GM12878 (cell line): Measurements from ENCODE around the gene TMPRSS7. TPM values are rescaled to one million over a fixed set of nuclear protein-coding genes. Genes with fewer than 3 reads are reported as not detected.
A peak's percentile ranks its signal among the peaks of the same experiment; 100 is the strongest.

Experiments
- IRF4 ChIP-seq: IDR thresholded peaks from 2 replicates; pipeline ENCODE4 v1.6.1; 2011; ENCODE audit warnings: low read depth, low read length
- SMARCA5 ChIP-seq: fragments of 450-650 bp; IDR thresholded peaks from 2 replicates; pipeline ENCODE4 v1.6.1; 2017; ENCODE audit warnings: mild to moderate bottlenecking
- SMC3 ChIP-seq: IDR thresholded peaks from 2 replicates; pipeline ENCODE4 v1.6.1; 2011; ENCODE audit warnings: low read length, improper control_type of control experiment, borderline replicate concordance
- polyA plus RNA-seq, 11 experiments: library from polyadenylated mRNA; depleted of rRNA in 4 of 11; unstranded in 6 of 11; stranded (reverse) in 5 of 11; fragments of >200 nt; fragmentation: Nextera tagmentation in 4 of 11; fragmentation: Illumina TruSeq in 1 of 11; extraction: Ambion mirVana in 4 of 11; extraction: Trizol in 1 of 11; gene quantifications; 1 replicate in 1 of 11; 2 replicates in 10 of 11; pipeline versions ENCODE4 v1.2.1 to v1.2.3, GENCODE V29; 2011 to 2016; ENCODE audit warnings: inconsistent platforms in 2 of 11, missing spikeins in 2 of 11, low read depth in 1 of 11
- total RNA-seq, 4 experiments: library from RNA; depleted of rRNA in 3 of 4; stranded (reverse); fragments of >200 nt in 3 of 4; fragmentation: Illumina TruSeq in 1 of 4; extraction: Trizol in 1 of 4; gene quantifications; 2 replicates each; pipeline versions ENCODE4 v1.2.1 to v1.2.3, GENCODE V29; 2013 to 2021
- TF ChIP-seq, protein P1 (sequence below): fragments of 450-650 bp; formaldehyde crosslinking; IDR thresholded peaks from 2 replicates; pipeline ENCODE4 v1.4.0; 2020; ENCODE audit warnings: mild to moderate bottlenecking, moderate library complexity
- TF ChIP-seq, protein P2 (sequence below): fragments of 150-350 bp; IDR thresholded peaks from 2 replicates; pipeline ENCODE4 v1.6.1; 2014; ENCODE audit warnings: mild to moderate bottlenecking, low read depth, low read length

TMPRSS7 gene
- total and polyA plus RNA-seq, 10 of the 15 experiments (the other 5 are each of a cell fraction or from before 2014, with no cell fraction given): 0.03 TPM; not detected in 9

DNA sequence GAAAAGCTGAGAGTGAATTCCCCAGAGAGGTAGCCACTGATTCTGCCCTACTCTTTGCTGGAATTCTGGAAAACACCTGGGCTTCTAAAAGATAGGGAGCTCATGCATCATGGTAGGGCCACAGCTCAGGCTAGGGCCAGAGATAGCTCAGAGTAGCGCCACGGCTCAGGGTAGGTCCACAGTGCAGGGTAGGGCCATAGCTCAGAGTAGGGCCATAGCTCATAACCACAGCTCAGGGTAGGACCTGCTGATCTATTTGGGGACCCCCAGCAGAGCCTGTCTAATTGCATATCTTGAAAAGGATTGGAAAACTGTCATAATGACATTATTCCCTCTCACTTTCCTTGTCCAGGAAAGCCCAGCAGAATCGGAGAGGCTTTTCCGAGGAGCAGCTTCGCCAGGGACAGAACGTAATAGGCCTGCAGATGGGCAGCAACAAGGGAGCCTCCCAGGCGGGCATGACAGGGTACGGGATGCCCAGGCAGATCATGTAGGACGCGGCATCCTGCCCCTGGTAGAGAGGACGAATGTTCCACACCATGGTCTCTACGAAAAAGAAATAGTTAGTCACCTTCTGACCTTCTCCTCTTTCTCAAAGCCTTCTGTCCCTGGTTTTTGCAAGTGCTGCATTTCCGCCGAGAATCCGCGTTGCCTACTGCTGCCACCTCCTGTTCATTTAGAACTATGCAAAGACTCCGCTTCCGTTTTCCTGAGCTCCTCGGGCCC, 21.3 kb upstream of the TMPRSS7 start (continued):
- TF ChIP-seq, protein P1, sequence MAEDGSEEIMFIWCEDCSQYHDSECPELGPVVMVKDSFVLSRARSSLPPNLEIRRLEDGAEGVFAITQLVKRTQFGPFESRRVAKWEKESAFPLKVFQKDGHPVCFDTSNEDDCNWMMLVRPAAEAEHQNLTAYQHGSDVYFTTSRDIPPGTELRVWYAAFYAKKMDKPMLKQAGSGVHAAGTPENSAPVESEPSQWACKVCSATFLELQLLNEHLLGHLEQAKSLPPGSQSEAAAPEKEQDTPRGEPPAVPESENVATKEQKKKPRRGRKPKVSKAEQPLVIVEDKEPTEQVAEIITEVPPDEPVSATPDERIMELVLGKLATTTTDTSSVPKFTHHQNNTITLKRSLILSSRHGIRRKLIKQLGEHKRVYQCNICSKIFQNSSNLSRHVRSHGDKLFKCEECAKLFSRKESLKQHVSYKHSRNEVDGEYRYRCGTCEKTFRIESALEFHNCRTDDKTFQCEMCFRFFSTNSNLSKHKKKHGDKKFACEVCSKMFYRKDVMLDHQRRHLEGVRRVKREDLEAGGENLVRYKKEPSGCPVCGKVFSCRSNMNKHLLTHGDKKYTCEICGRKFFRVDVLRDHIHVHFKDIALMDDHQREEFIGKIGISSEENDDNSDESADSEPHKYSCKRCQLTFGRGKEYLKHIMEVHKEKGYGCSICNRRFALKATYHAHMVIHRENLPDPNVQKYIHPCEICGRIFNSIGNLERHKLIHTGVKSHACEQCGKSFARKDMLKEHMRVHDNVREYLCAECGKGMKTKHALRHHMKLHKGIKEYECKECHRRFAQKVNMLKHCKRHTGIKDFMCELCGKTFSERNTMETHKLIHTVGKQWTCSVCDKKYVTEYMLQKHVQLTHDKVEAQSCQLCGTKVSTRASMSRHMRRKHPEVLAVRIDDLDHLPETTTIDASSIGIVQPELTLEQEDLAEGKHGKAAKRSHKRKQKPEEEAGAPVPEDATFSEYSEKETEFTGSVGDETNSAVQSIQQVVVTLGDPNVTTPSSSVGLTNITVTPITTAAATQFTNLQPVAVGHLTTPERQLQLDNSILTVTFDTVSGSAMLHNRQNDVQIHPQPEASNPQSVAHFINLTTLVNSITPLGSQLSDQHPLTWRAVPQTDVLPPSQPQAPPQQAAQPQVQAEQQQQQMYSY (CRISPR knock-in tag): no peak
- TF ChIP-seq, protein P2, sequence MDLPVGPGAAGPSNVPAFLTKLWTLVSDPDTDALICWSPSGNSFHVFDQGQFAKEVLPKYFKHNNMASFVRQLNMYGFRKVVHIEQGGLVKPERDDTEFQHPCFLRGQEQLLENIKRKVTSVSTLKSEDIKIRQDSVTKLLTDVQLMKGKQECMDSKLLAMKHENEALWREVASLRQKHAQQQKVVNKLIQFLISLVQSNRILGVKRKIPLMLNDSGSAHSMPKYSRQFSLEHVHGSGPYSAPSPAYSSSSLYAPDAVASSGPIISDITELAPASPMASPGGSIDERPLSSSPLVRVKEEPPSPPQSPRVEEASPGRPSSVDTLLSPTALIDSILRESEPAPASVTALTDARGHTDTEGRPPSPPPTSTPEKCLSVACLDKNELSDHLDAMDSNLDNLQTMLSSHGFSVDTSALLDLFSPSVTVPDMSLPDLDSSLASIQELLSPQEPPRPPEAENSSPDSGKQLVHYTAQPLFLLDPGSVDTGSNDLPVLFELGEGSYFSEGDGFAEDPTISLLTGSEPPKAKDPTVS: 0 out of 2 replicates have a peak, but pooled peaks have one; percentile 23
- TF ChIP-seq SMC3 (peak; percentile 57), IRF4 (0 out of 2 replicates have a peak, but pooled peaks have one; percentile 15), SMARCA5 (0 out of 2 replicates have a peak, but pooled peaks have one; percentile 24)
